HFFc6 (cell line): ENCODE results near the gene ASTN2. TPM values are rescaled to one million over a fixed set of nuclear protein-coding genes. Genes with fewer than 3 reads are reported as not detected.

Experiments used
- DNase-seq: peaks from one replicate; pipeline ENCODE4 v3.0.0-alpha.2; 2018
- H3K27ac Mint-ChIP-seq: 2 replicates; pipeline ENCODE4 v1.8.0; 2020; ENCODE audit warnings: mild to moderate bottlenecking, mixed read lengths
- H3K27me3 Mint-ChIP-seq: 2 replicates; pipeline ENCODE4 v1.8.0; 2021; ENCODE audit warnings: mild to moderate bottlenecking, moderate library complexity, mixed read lengths; ENCODE audit not compliant: insufficient read depth
- H3K36me3 Mint-ChIP-seq: 2 replicates; pipeline ENCODE4 v1.8.0; 2021; ENCODE audit warnings: low read depth, mixed read lengths
- H3K4me1 Mint-ChIP-seq: 2 replicates; pipeline ENCODE4 v1.8.0; 2020; ENCODE audit warnings: low read depth, mixed read lengths
- H3K4me3 Mint-ChIP-seq: 2 replicates; pipeline ENCODE4 v1.8.0; 2020; ENCODE audit warnings: mild to moderate bottlenecking, moderate library complexity, mixed read lengths
- H3K9me3 Mint-ChIP-seq: 2 replicates; pipeline ENCODE4 v1.8.0; 2020; ENCODE audit warnings: mild to moderate bottlenecking, mixed read lengths
- total RNA-seq, 6 experiments: library from RNA; stranded (reverse); fragmentation: NEBNext Ultra II Directional; extraction: Animal tissue kit (Norgen Biotek cat#: 25700); gene quantifications; 2 replicates in 1 of 6; 3 replicates in 5 of 6; pipeline ENCODE4 v1.2.3, GENCODE V29; 2021
- TF ChIP-seq, protein P1 (sequence below): fragments of 200-600 bp; sonication (generic); IDR thresholded peaks from 2 replicates; pipeline ENCODE4 v1.5.0; 2021; ENCODE audit warnings: antibody characterized with exemption, mild to moderate bottlenecking

Gene ASTN2
- total RNA-seq, 6 experiments from 2014 or later: 7.3 to 9.7 (median 8.3) TPM

GRCh38 chr9:117182046-117182445, 232.8 kb downstream of the ASTN2 start:
- H3K4me3 Mint-ChIP-seq: no peak overlapping the region
- H3K4me1 Mint-ChIP-seq: no peaks in the 10 kb centered on the region
- TF ChIP-seq, protein P1, sequence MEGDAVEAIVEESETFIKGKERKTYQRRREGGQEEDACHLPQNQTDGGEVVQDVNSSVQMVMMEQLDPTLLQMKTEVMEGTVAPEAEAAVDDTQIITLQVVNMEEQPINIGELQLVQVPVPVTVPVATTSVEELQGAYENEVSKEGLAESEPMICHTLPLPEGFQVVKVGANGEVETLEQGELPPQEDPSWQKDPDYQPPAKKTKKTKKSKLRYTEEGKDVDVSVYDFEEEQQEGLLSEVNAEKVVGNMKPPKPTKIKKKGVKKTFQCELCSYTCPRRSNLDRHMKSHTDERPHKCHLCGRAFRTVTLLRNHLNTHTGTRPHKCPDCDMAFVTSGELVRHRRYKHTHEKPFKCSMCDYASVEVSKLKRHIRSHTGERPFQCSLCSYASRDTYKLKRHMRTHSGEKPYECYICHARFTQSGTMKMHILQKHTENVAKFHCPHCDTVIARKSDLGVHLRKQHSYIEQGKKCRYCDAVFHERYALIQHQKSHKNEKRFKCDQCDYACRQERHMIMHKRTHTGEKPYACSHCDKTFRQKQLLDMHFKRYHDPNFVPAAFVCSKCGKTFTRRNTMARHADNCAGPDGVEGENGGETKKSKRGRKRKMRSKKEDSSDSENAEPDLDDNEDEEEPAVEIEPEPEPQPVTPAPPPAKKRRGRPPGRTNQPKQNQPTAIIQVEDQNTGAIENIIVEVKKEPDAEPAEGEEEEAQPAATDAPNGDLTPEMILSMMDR: no peak
- no peak for DNase-seq
- peaks cover 5% of the 10 kb centered on the region; the same call in 1 of the 2 replicates for H3K36me3 Mint-ChIP-seq
- peaks cover 44% of the 10 kb centered on the region for H3K9me3 Mint-ChIP-seq
- H3K27ac Mint-ChIP-seq: no peak overlapping the region
- no peaks in the 10 kb centered on the region for H3K27me3 Mint-ChIP-seq

DNA sequence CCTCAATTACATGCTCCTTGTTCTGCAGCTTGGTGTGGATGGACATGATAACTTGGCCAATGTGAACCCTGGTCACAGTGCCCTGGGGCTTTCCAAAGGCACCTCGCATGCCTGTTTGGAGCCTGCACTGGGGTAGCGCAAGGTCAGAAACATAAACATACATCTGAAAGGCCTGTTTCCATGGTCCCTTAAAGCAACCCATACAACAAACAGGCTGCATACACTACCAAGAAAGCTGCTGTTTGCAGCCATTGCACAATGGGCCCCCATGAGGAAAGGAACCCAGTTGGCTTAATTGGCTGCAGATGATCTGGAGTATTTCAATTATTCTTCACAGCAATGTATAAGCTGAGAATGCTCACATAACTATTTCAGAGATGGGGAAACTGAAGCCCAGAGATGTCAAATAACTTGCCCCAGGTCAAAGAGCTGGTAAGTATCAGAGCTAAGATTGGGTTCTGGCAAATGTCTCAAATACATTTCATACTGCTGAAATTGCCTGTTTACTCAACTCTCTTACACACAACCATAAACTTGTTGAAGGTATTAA, 233.9 kb downstream of the ASTN2 start:
- DNase-seq: no peak
- no peak overlapping the region for H3K4me3 Mint-ChIP-seq
- TF ChIP-seq, protein P1: no peak
- peaks cover 5% of the 10 kb centered on the region; the same call in 1 of the 2 replicates for H3K36me3 Mint-ChIP-seq
- no peaks in the 10 kb centered on the region for H3K27me3 Mint-ChIP-seq
- no peaks in the 10 kb centered on the region for H3K4me1 Mint-ChIP-seq
- no peak overlapping the region for H3K27ac Mint-ChIP-seq
- H3K9me3 Mint-ChIP-seq: peaks cover 44% of the 10 kb centered on the region

GRCh38 chr9:117178596-117179375, 236.1 kb downstream of the ASTN2 start:
- TF ChIP-seq, protein P1: no peak
- no peaks in the 10 kb centered on the region for H3K36me3 Mint-ChIP-seq
- no peak overlapping the region for H3K4me3 Mint-ChIP-seq
- no peaks in the 10 kb centered on the region for H3K4me1 Mint-ChIP-seq
- DNase-seq: no peak
- H3K27me3 Mint-ChIP-seq: no peaks in the 10 kb centered on the region
- no peak overlapping the region for H3K27ac Mint-ChIP-seq
- H3K9me3 Mint-ChIP-seq: peaks cover 31% of the 10 kb centered on the region

- H3K9me3 Mint-ChIP-seq: peaks cover 5% of the 10 kb centered on the region; the same call in 1 of the 2 replicates
- no peak for DNase-seq
- H3K4me3 Mint-ChIP-seq: no peak overlapping the region
- H3K36me3 Mint-ChIP-seq: no peaks in the 10 kb centered on the region
- no peaks in the 10 kb centered on the region for H3K27me3 Mint-ChIP-seq
- no peak overlapping the region for H3K27ac Mint-ChIP-seq
- H3K4me1 Mint-ChIP-seq: no peaks in the 10 kb centered on the region
- TF ChIP-seq, protein P1: no peak
Measured at GRCh38 chr9:117170567-117170966, 244.3 kb downstream of the ASTN2 start.

DNA sequence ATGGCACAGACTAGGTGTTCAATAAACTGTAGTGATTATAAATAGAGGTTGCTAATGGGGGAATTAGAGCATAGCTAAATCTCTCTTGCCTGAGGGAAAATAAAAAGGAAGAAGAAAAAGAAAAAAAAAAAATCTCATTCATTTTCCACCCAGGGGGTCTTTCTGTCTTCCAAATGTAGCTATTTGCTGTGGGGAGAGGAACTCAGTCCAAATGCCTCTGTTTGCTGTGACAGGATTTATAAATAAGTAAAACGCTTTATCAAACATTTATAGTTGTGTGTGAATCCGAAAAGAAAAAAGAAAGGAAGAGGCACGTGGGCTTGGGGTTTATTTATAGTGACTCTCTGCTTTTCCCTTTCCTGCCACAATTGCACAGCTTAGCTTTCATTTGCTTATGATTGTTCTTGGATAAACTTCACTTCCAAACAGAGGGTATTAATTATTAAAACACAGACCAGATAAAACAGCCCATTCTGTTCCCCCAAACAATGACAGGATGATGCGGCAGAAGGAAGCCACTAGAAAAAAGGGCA, 245.7 kb downstream of the ASTN2 start:
- no peak overlapping the region for H3K4me3 Mint-ChIP-seq
- H3K4me1 Mint-ChIP-seq: no peaks in the 10 kb centered on the region
- H3K27me3 Mint-ChIP-seq: no peaks in the 10 kb centered on the region
- H3K9me3 Mint-ChIP-seq: peaks cover 11% of the 10 kb centered on the region
- DNase-seq: no peak
- TF ChIP-seq, protein P1: no peak
- H3K27ac Mint-ChIP-seq: no peak overlapping the region
- H3K36me3 Mint-ChIP-seq: no peaks in the 10 kb centered on the region
